NK-92 (cell line): ENCODE measurements around the gene GPR15LG.
"Not testable (repeated sequence)": the region's sequence is repeated elsewhere in the genome, so short reads cannot be mapped to it uniquely, and the experiment has no call there.

Experiments
- DNase-seq: peaks from one replicate; lab custom pipeline; 2025; ENCODE audit not compliant: unreplicated experiment; lab: John Stamatoyannopoulos, UW

Gene GPR15LG

DNA sequence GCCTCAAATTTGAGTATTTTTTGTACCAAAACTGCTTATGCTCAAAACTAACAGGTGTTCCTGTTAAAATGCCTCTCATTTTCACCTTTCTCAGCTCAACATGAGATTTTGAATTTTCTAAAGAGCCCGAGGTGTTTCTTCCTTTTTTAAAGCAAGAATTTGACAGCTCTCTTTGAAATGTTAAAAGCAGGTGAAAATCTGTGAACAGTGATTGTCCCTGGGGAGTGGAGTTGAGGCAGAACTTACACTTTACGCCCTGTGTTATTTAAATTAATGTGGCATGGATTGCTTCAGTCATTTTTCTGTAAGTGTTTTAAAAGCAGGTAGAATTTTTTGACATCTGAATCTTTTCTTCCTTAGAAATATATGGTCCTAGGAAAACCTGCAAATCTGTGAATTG, 9.2 kb upstream of the GPR15LG start:
- no peak for DNase-seq

DNA sequence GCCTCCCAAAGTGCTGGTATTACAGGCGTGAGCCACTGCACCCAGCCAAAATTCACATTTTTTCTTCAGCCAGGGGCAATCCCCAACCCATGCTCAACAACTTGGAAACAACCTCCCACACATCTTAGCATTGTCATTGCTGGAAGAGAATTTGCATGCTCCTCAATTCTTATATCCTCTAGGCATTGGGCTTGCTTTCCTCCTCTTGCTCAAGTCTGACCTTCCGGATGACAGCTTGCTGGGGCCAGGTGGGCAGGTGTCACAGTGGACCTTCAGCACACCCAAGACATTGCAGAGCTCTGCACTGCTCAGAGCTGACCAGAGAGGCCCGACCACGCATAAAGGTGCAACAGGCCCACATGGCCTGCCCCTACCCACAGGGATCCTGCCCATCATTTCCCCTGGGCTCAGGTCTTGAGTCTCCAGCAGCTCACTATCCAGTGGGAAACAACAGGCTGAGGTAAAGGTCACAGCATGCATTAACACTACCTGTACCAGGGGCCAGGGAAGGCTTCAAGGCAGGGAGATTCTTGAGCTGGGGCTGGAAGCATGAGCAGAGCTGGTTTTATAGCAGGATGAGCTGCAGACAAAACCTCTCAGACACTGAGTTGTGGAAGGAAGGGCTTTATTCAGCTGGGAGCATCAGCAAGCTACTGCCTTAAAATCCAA, 6.8 kb upstream of the GPR15LG start:
- DNase-seq, result no peak

DNA sequence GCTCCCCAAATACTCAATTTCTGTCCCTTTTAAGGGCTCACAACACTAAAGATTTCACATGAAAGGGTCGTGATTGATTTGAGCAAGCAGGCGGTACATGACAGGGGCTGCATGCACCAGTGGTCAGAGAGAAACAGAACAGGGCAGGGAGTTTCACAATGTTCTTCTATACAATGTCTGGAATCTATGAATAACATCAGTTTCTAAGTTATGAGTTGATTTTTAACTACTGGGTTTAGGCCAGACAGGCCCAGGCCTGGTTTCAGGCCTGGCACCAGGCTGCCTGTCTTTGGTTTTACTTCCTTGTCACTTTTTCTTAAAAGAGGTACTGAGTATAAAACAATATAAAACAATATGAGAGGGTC, 6.3 kb upstream of the GPR15LG start:
- not testable (repeated sequence) for DNase-seq

DNA sequence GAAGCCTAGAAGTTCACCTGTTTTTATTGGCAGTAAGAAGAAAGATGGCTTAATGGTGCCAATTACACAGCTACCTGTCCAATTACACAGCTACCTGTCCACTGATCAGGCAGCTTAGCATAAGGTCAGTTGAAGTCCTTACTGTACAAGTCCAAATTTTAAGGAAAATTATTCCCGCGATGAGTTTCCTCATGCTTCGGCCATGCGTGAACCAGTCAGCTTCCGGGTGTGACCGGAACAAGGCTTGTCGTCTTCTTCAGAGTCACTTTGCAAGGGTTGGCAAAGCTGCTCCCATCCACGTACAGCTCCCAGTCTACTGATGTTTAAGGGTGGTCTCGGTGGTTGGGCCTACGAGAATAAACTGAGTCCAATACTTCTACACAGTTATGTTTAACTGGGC, 5.2 kb upstream of the GPR15LG start:
- DNase-seq, result not testable (repeated sequence)

DNA sequence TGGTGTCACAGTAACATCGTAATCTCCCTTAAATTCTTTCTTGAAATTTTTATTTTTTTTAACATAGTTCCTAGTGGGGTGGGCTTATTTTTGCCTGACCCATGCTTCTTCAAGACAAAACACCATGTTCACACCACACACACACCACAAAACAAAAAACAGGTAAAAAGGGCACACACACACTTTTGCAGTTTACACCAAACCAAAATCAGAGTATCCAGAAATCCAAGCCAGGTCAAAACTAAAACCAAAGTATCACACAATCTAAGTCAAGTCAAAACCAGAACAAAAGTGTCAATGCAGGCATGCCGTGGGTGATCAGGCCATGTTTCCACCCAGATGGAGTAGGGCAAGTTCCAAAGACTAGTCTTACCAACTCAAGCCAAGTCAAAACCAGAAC, 2.4 kb upstream of the GPR15LG start:
- DNase-seq, result not testable (repeated sequence)

DNA sequence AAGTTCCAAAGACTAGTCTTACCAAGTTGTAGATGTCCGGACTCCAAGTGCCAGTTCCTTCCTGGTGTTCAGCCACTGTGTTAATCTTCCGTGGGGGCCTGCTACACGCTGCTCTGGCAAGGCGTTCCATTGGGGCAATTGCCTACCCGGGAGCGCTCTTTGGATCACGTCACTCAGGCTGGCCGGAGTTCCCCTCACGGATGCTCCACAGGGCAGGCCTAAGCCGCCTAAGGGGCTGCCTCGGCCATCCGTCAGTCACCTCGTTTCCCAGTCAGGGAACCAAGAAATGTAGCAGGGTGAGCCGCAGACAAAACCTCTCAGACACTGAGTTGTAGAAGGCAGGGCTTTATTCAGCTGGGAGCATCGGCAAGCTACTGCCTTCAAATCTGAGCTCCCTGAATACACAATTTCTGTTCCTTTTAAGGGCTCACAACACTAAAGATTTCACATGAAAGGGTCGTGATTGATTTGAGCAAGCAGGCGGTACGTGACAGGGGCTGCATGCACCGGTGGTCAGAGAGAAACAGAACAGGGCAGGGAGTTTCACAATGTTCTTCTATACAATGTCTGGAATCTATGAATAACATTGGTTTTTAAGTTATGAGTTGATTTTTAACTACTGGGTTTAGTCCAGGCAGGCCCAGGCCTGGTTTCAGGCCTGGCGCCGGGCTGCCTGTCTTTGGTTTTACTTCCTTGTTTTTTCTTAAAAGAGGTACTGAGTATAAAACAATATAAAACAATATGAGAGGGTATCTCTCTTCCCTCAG, 1.7 kb upstream of the GPR15LG start:
- DNase-seq, result not testable (repeated sequence)

DNA sequence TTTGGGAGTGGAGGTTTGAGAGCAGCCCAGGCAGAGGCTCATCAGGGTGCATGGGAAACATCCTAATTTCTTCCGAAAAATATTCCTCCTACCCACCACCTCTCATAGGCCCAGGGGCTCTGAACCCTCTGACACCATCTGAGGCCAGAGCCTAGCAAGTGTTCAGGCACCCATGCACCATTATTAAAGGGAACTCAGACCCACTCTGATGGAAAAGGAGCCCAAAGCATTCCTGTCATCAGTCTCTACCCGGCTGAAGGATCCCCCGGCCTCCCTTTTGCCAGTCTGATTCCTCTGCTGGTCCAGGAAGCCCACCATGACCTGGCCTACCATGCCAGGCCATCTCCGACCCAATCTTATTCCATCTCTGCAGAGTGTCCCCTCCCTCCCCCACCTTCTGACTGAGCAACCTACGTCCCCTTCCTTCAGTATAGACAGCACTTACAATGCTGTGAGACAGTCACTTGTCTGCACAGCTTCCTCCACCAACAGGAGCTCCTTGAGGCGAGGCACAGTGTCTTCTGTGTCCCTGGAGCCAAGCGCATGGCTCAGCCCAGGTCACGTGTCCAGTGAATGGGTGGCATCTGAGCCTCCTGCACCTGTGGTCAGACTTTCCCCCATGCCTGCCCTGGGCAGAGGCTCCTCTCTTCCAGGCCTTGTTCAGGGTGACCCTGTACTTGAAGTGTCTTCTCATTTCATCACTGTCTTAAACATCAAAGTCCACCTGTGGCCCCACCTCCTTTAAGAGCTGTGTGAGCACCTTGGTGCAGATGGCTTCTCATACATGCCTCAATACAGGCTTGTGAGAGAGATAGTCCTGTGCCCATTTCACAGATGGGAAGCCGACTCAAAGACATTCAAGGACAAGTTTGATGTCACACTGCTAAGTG, 889 bp upstream of the GPR15LG start:
- DNase-seq, result no peak

DNA sequence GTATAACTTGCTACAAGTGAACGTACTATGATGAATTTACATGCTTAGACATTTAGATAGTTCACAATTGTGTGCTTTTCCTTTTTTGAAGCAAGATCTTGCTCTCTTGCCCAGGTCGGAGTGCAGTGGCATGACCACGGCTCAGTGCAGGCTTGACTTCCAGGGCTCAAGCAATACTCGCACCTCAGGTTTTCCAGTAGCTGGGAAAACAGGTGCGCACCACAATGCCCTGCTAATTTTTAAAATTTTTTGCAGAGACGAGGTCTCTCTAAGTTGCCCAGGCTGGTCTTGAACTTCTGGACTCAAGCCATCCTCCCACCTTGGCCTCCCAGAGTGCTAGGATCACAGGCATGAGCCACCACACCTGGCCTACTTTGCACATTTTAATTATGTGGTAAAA, 1.8 kb downstream of the GPR15LG start:
- DNase-seq, result no peak

DNA sequence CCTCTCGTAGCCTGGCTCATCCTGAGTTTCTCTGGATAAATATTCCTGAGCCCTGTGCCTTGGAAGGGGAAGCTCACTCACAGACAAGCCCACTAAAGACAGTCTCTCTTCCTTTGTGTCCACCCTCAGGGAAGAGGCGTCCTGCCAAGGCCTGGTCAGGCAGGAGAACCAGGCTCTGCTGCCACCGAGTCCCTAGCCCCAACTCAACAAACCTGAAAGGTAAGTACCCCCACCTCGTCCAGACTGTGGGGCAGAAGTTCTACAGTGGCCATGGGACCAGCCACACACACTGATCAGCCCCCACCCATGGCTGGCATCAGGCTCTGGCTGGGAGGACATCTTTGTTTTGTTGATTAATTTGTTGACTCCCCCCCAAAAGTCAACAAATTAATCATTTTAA, 2.8 kb downstream of the GPR15LG start:
- DNase-seq, result no peak

DNA sequence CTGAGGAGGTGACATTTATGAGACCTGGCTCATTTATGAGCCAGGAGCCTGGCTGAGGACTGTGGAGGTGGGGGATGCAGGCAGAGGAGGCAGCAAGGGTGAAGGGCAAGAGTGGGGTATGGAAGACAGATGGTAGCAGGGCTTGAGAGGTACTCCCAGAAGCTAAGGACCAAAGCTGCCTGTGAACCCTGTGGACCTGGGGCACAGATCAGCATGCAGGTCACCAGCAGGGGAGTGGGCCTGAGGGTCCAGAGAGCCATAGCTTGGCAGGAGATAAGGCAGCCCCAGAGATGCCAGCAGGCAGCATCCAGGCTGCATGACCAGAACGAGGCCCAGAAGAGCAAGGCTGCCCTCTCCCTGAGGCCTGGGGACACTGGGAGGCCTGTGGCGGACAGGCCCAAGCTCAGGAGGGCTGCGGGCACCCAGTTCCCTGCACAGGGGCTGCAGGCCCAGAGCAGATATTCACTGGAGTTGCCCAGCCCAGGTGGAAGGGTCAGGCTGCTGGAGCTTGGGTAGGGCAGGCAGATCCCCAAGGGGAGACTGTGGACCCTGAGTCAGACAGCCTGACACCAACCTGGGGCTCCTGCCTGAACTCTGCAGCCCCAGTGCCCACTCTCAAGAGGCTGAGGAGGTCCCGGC, 3.4 kb downstream of the GPR15LG start:
- no peak for DNase-seq

DNA sequence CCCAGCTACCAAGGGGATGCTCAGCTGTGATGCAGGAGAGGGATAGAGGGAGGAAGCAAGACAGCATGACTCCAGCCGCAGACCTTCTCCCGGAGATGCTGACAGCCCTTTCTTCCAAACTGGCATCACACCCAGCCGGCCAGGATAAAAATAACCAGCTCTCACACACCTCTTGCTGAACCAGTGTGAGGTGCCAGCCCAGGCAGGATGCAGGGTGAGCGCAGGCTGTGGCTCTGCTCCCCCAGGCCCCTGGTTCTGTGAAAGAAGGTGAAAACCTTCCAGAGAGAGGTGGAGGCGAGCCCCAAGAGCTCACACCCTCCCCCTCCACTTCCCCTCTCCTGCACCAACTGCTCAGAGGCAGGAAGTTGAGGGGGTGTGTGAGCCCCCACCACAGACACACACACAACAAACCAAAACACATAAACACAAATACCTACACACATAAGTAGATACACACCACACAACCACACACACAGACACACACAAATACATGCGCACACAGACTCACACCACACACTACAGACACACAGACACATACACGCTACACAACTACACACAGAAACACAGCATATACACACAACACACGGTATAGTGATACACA, 4.0 kb downstream of the GPR15LG start:
- DNase-seq, result no peak

DNA sequence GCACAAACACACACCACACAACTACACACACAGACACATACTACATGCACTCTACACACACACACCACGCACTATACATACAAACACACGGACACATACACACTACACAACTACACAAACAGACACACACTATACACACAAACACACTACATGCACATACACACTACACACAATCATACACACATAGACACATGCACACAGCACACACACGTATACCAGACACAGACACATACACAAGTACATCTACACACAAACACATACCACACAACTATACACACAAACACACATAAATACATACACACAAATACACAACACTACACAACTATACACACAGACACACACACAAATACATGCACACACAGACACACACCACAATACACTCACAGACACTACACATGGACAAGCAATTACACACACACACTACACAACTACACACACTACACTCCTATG, 4.6 kb downstream of the GPR15LG start:
- no peak for DNase-seq

DNA sequence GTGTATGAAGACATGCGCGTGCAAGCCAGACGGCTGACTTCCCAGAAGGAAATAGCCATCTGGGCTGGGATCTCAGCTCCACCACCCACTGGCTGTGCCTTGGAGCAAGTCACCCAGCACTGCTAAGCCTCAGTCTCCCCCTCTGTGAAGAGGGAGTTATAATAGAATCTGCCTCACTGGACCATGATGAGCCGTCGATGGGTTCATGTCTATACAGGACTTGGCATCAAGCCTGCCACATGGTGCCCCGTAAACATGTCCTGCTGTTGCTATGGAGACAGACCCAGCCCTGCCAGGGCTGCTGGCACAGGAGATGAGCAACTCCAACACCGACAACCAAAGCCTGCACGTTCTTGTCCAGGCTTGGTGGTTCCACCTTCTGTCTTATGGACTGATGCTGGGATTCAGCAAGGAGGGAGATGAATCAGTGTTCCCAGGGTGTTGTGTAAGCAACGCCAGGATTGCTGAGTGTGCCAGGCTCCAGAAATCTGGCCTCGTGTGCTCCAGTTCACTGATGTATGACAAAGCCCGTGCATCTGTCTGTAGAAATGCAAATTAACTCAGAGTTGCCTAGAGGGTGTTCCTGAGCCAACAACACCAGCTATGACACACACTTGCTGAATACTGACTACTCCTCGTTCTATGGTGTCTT, 5.6 kb downstream of the GPR15LG start:
- no peak for DNase-seq

DNA sequence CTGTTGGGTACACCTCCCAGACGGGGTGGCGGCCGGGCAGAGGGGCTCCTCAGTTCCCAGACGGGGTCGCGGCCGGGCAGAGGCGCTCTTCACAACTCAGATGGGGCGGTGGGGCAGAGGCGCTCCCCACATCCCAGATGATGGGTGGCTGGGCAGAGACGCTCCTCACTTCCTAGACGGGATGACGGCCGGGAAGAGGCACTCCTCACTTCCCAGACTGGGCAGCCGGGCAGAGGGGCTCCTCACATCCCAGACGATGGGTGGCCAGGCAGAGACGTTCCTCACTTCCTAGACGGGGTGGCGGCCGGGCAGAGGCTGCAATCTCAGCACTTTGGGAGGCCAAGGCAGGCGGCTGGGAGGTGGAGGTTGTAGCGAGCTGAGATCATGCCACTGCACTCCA, 6.8 kb downstream of the GPR15LG start:
- DNase-seq, result not testable (repeated sequence)

DNA sequence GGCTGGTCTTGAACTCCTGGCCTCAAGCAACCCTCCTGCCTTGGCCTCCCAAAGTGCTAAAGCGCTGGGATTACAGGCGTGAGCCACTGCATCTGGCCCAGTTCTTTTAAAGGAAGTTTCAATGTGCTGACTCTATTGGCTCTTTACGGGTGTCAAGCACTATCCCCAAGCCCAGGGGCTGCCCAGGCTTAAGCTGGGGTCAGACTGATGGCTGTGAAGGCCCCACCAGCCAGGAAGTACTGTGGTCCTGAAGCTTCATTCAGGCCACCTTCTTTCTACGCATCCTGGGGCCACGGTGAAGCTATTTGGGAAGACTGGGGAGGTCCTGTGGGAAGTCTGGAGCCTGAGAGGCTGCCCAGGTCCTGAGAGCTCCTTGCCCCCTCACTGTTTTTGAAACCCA, 8.0 kb downstream of the GPR15LG start:
- no peak for DNase-seq

DNA sequence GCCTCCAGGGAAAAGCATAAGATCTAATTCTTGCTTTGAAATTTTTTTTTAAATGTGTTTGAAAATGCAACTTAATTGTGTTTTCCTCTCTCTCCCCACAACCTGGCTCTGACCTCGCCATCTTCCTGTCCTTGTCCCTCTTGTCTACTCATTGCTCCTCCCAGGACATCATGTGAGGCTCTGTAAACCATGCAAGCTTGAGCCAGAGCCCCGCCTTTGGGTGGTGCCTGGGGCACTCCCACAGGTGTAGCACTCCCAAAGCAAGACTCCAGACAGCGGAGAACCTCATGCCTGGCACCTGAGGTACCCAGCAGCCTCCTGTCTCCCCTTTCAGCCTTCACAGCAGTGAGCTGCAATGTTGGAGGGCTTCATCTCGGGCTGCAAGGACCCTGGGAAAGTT, 10.9 kb downstream of the GPR15LG start:
- no peak for DNase-seq

DNA sequence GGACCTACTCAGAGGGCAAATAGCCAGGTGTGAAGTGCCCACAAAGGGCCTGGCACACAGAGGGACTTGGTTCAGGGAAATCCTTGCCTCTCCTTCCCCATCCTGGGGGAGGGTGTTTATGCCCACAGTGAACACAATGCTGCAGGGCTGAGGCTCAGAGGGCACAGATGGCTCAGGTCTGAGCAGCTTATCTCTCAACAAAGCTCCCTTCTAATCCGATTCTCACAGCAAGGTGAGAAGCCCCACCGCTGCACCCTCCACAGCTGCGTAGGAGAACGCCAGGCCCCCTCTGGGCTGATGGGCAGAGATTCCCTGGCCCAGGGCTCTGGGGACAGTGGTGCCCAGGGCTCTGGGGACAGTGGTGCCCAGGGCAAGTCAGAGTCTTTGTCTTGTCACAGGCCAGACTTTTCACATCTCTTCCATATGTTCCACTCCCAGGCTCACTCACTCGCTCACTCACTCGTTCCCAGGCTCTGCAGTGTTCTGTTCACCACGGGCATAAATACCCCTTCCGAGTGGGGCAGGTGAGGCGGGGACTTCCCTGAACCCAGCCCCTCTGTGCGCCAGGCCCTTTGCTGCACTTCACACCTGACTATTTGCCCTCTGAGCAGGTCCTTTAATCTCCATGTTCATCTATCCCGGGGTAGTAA, 12.1 kb downstream of the GPR15LG start:
- no peak for DNase-seq

DNA sequence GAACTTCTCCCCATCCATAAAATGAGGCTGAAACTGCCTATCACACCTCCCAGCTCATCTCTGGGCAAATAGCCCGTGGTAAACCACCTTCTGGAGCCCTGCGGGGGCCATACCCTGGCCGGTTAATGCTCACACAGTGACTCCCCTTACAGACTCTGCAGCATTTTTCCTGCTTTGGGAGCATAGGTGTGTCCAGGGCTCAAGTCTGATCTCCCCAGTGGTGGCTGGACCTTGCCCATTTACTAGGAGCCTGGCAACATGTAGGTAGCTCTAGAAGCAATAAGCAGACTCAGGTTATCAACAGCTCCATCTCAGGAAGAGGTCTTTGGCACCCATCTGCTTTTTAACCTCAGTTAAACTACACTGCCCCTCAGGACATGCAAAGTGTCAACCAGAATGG, 15.2 kb downstream of the GPR15LG start:
- no peak for DNase-seq

DNA sequence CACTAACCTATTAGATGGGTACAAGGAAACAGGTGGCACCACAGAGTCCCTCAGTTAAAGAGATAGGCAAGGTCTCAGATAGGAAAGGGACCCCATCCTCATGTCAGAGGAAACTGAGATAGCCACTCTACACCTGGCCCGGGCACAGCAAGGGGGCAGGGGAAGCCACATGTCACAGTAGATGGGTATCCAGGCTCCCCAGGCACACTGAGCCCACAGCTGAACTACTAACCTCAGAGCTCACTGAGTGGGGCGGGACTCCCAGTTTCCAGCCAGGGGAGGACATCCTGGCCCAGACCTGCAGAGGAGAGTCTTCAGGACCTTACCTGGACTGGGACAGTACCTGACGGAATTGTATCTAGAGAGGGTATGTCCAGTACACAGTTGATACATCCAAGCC, 17.0 kb downstream of the GPR15LG start:
- no peak for DNase-seq

DNA sequence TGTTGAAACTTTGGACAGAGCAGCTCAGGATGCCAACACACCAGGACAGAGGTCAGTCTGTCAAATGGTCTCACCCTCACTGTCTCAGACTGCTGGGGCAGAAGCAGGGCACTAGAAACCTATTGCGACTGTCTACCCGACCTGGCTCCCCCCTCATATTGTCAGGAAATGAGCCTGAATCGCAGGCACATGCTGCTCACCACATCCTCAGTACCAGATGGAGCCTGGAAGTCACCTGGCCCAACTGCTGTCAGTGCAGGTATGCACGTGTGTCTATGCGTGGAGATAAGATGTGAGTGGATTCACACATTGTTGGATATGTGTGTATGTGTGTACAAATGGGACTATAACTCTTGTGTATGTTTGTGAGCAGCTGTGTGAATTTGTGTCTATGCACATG, 17.5 kb downstream of the GPR15LG start:
- no peak for DNase-seq
